ENCODE results near the gene DENND6B.

DNA sequence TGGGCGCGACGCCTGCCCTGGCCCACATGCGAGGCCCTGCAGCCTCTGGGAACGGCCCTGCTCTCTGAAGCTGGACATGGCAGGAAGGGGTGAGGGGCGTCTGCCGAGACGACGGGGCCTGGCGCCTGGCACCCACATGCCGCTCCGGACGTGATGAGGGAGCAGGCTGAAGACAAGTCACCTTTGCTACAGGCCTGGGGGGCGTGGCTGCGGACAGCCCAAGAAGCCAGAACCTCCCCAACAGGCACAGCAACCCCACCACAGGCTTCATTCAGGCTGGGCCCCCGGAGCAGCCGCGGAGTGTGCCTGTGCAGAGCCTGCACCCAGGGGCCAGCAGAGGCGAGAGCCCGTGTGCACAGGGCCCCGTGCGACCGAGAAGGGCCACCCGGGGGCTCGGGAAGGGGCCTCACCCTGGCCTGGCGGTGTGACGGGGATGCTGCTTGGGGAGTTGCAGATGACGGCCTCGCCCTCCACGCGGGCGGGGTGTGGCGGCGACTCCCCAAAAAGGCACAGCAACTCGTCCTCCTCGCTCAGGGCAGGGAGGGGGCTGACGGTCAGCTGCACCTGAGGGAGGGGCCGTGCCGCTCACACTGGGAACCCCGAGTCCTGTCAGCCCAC, 40.0 kb downstream of the DENND6B start:
- TF ChIP-seq, protein P1, sequence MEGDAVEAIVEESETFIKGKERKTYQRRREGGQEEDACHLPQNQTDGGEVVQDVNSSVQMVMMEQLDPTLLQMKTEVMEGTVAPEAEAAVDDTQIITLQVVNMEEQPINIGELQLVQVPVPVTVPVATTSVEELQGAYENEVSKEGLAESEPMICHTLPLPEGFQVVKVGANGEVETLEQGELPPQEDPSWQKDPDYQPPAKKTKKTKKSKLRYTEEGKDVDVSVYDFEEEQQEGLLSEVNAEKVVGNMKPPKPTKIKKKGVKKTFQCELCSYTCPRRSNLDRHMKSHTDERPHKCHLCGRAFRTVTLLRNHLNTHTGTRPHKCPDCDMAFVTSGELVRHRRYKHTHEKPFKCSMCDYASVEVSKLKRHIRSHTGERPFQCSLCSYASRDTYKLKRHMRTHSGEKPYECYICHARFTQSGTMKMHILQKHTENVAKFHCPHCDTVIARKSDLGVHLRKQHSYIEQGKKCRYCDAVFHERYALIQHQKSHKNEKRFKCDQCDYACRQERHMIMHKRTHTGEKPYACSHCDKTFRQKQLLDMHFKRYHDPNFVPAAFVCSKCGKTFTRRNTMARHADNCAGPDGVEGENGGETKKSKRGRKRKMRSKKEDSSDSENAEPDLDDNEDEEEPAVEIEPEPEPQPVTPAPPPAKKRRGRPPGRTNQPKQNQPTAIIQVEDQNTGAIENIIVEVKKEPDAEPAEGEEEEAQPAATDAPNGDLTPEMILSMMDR (IDR thresholded peaks at IDR 0.05; ENCODE audit: low read depth, low read length) = no peak
- TF ChIP-seq EZH2phosphoT487 (IDR thresholded peaks at IDR 0.05; ENCODE audit: low read depth) = no peak
